Activated CD8-positive, alpha-beta memory T cell treated with anti-CD3 and anti-CD28 coated beads for 36 hours (primary cell): ENCODE results near the gene EYA3. TPM values are rescaled to one million over a fixed set of nuclear protein-coding genes. Genes with fewer than 3 reads are reported as not detected.
"Not testable (repeated sequence)": the region's sequence is repeated elsewhere in the genome, so short reads cannot be mapped to it uniquely, and the experiment has no call there.

Experiments used
- CTCF ChIA-PET: fragments of 350-600 bp; sonication (Branson Sonifier 250); formaldehyde crosslinking; loops from one replicate; lab custom pipeline; 2021; ENCODE audit warnings: antibody characterized with exemption; lab: Charles Lee
- POLR2A ChIA-PET: fragments of 350-600 bp; sonication (Branson Sonifier 250); formaldehyde crosslinking; loops from one replicate; lab custom pipeline; 2021; ENCODE audit warnings: antibody characterized with exemption; lab: Charles Lee
- total RNA-seq, 2 experiments: library from RNA; stranded (reverse); gene quantifications; one replicate each; pipeline ENCODE4 v1.2.3, GENCODE V29; 2021

The EYA3 gene
- total RNA-seq, 2 experiments from 2014 or later = 37.5 to 39.6 TPM

DNA sequence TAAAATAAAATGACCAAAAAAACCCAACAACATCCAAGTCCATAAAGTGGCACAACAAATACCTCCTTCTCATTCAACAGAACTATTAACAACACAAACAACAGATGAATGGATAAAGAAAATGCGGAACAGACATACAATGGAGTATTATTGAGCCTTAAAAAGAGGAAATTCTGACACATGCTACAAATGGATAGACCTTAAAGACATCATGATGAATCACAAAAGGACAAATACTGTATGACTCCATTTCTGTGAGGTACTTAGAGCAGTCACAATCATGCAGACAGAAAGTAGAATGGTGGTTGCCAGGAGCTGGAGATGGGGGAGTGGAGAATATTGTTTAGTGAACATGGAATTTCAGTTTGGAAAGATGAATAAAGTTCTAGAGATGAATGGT lies 42.6 kb downstream of the EYA3 start:
- POLR2A ChIA-PET = interaction anchor here (0.5 kb wide), 1 partner anchor 64 kb away, joined by 4 read pairs; no protein-coding TSS in a partner anchor
- CTCF ChIA-PET = no interaction called here

- CTCF ChIA-PET = no interaction called here
- POLR2A ChIA-PET = no interaction called here
Measured at GRCh38 chr1:28044399-28044798, 44.0 kb downstream of the EYA3 start.

- POLR2A ChIA-PET = no interaction called here
- CTCF ChIA-PET = no interaction called here
Measured at GRCh38 chr1:28039341-28039740, 49.1 kb downstream of the EYA3 start.

DNA sequence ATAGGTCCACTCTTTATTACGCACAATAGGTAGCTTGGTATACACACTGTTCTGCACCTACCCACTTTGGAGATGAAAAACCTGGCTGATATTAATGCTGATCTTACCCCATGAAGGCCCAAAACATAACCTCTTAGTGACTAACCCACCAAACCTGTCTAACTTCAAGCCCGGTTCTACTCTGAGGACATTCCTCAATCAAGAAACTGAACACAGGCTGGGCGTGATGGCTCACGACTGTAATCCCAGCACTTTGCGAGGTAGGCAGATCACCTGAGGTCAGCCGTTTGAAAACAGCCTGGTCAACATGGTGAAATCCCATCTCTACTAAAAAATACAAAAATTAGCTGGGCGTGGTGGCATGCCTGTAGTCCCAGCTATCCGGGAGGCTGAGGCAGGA lies 50.5 kb downstream of the EYA3 start:
- POLR2A ChIA-PET = no interaction called here
- CTCF ChIA-PET = interaction anchor here (0.7 kb wide), 1 partner anchor 533 kb away, joined by 3 read pairs; no protein-coding TSS in a partner anchor

DNA sequence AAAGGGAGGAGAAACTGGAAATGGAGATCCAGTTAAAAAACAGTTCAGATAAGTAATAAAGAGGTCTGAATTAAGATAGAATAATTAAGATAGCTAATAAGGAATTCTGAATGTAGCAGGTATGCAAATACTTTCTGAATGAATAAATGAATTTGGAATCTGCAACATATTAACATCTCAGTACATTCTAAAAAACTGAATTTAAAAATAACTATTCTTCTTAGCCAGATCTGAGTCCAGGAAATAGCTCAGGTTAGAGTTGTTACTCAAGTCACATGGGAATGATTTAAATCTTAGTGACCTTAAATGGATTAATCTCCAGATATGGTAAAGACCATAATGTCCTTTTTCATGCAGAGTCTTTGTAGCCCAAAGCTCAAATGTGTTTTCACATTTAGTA lies 51.2 kb downstream of the EYA3 start:
- ChIA-PET POLR2A (no interaction called here), CTCF (no interaction called here)

DNA sequence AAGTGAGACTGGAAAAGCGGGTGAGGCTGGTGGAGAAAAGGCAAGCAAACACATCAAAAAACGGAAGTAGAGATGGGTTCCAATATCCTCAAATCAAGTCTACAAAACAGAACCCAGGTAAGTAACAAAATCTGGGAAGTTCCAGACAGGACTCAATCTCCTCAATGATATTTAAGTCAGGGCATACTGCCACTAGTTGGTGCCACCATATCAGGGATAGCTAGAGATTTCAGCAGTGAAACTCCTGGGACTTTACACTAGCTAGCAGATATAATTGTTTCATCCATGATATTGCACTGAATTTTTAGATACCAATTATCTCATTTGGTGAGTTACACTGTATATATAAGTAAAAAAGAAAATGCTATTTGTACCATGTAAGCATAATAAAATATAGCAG lies 52.0 kb downstream of the EYA3 start:
- ChIA-PET POLR2A (no interaction called here), CTCF (no interaction called here)

- CTCF ChIA-PET = no interaction called here
Measured at GRCh38 chr1:28035420-28035819, 53.0 kb downstream of the EYA3 start.

DNA sequence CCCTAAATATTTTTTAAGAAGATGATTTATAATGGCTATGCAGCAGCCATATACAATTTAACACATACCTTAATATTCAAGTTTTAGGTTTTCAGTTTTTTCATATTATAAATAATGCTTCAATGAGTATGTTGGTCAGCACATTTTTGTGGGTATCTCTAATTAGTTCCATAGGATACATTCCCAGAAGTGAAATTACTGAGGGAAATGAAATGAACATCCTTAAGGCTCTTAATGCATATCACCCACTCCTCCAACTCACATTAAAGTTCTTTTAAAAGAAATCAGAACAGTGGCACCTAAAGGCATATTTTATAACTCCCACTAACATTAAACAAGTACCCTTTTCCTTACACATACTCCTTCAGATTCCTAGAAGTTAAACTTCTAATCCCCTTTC lies 56.1 kb downstream of the EYA3 start:
- ChIA-PET CTCF (no interaction called here), POLR2A (no interaction called here)

More at GRCh38 chr1:28035420-28035819, 53.0 kb downstream of the EYA3 start:
- POLR2A ChIA-PET = no interaction called here

- ChIA-PET CTCF (no interaction called here), POLR2A (no interaction called here)
Measured at GRCh38 chr1:28031173-28031572, 57.2 kb downstream of the EYA3 start.

DNA sequence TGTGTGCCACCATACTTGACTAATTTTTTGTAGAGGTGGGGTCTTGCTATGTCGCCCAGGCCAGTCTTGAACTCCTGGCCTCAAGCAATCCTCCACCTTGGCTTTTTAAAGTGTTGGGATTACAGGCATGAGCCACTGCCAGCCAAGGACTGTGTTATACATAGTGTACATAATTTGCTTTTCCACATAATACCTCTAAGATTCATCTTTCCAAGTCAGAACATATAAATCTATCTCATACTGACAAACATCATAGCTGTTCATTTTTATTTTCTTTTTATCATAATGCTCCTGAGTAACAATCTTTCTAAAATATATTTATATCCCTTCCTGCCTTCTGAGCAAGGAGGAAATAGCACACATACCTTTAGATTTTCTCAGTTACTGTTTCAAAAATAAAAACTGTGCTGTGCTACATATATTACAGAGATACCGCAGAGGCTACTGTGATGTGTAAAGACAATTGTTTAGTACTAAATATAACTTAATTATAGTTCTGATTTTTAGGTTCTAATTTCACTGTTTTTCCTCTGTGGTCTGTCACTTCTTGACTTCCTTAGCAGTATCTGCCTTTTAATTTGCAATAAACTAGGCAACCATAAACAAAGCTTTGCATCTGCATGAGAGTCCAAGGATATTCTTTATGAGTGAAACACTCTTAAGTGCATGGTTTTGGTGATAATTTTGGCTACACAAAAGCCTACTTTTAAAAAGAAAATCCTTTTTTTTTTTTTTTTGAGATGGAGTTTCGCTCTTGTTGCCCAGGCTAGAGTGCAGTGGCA lies 59.3 kb downstream of the EYA3 start:
- ChIA-PET POLR2A (no interaction called here), CTCF (interaction anchor here (1.3 kb wide), 1 partner anchor 44 kb away, joined by 3 read pairs; no protein-coding TSS in a partner anchor)

DNA sequence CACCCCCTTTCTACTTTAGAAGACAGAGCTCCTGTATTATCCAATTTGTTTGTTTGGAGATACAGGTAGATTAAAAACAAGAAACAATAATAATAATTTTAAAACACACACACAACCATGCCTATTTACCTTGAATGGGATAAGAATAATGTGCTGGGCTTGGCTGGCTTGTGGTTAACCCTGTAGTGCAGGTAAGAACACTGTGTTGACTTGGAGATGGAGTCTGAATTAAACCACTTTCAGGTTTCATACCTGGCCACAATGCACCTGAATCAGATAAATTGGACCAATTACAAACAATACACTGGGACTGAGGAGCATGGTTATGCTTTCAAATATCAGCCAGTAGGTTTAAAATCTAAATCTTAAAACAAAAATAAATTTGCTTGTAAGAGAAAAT lies 60.8 kb downstream of the EYA3 start:
- CTCF ChIA-PET = interaction anchor here (1.3 kb wide), 1 partner anchor 45 kb away, joined by 3 read pairs; no protein-coding TSS in a partner anchor
- POLR2A ChIA-PET = no interaction called here

DNA sequence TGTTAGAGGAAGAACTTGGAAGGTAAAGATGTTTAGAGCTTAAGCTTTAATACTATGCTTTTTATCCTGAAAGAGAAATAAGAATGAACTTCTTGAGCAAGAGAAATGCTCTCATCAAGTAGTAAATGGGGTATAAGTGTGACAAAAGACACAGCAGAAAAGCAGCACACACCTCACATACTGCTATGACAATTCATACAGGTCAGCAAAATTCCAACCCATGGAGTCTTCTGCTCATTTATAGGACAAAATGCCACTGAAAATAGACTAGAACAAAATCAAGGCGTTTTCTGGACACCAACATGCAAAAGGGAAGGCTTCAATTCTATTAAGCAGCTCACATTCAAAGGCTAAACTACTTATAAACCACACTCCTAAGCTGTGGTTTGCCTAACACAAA lies 61.2 kb downstream of the EYA3 start:
- POLR2A ChIA-PET = no interaction called here
- CTCF ChIA-PET = no interaction called here

GRCh38 chr1:28026329-28026728 lies 62.1 kb downstream of the EYA3 start:
- ChIA-PET CTCF (no interaction called here), POLR2A (no interaction called here)

DNA sequence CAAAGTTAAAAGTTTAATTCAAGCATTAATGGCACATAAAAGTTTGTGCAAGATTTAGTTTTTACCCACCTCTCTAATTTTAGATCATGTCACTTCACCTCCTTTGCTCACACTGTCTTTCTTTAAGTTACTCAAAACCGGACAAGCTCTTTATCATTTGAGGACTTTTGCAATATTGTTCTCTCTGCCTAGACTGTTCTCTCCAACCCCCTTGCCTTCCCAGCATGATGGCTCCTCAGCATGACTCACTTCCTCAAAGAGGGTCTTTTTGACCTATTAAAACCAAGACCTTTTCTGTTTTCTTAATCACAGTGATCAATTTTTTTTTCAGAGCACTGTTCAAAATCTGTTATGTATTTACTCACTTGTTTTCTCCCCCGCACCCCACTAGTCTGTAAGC lies 67.3 kb downstream of the EYA3 start:
- ChIA-PET POLR2A (no interaction called here), CTCF (no interaction called here)

GRCh38 chr1:28010969-28011368 lies 77.4 kb downstream of the EYA3 start:
- ChIA-PET POLR2A (no interaction called here), CTCF (no interaction called here)

DNA sequence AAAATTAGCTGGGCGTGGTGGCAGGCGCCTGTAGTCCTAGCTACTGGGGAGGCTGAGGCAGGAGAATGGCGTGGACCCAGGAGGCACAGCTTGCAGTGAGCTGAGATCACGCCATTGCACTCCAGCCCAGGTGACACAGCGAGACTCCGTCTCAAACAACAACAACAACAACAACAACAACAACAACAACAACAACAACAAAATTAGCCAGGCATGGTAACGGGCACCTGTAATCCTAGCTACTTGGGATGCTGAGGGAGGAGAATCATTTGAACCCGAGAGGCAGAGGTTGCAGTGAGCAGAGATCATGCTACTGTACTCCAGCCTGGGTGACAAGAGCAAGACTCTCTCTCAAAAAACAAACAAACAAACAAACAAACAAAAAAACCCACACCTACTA lies 85.3 kb downstream of the EYA3 start:
- CTCF ChIA-PET, POLR2A ChIA-PET: not testable (repeated sequence)

GRCh38 chr1:28002600-28002999 lies 85.8 kb downstream of the EYA3 start:
- POLR2A ChIA-PET = no interaction called here

DNA sequence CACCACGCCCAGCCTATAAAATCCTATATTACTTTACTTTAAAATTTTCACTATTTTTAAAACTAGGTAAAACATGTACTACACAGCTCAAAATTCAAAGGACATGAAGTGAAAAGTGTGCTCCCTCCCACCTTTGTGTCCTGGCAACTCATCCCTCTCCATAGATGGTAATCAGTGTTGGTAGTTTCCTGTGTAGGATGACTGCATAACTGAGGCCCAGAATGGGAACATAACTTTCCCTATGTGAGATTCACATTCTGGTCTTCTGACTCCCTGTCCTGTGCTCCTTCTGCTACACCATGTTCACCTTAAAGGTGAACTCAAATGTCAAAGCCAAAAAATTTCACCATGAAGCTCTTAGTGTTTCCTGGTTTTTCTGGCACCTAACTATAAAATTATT lies 89.4 kb downstream of the EYA3 start:
- CTCF ChIA-PET = no interaction called here
- POLR2A ChIA-PET = no interaction called here

More at GRCh38 chr1:28002600-28002999, 85.8 kb downstream of the EYA3 start:
- CTCF ChIA-PET = no interaction called here

- CTCF ChIA-PET = interaction anchor here (0.7 kb wide), 1 partner anchor 243 kb away, joined by 3 read pairs; no protein-coding TSS in a partner anchor
- POLR2A ChIA-PET = not testable (repeated sequence)
Measured at GRCh38 chr1:27994526-27994925, 93.9 kb downstream of the EYA3 start.

GRCh38 chr1:27994060-27994459 lies 94.3 kb downstream of the EYA3 start:
- ChIA-PET POLR2A (no interaction called here), CTCF (interaction anchor here (0.5 kb wide), 1 partner anchor 621 kb away, joined by 3 read pairs; no protein-coding TSS in a partner anchor)

DNA sequence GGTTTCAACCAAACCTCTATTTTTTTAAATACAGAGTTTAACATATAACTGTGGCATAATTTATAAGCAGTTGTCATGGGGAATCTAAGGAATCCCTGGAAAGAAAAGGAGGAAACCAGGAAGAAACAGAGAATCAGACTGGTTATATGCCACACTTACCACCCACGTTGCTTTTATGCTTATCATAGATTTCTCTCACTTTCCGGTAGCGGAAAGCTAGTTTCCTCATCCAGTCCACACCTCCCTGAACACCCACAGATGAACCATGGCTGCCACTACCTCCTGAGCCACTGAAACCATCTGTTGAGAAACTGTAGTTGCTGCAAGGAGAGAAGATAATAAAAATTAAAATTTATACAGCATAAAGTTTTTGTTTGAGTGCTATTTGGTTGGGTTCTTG lies 95.2 kb downstream of the EYA3 start:
- ChIA-PET POLR2A (no interaction called here), CTCF (interaction anchor here (0.7 to 1.4 kb wide), 2 partner anchors 118 to 135 kb away, joined by 3 to 4 read pairs; no protein-coding TSS in a partner anchor)
